ENCODE measurements around the gene ZMYND10. TPM values are rescaled to one million over a fixed set of nuclear protein-coding genes. Genes with fewer than 3 reads are reported as not detected.
A peak's percentile ranks its signal among the peaks of the same experiment; 100 is the strongest.

Gene ZMYND10
- total RNA-seq, 1 donor from 2014 or later, result 0.39 TPM

DNA sequence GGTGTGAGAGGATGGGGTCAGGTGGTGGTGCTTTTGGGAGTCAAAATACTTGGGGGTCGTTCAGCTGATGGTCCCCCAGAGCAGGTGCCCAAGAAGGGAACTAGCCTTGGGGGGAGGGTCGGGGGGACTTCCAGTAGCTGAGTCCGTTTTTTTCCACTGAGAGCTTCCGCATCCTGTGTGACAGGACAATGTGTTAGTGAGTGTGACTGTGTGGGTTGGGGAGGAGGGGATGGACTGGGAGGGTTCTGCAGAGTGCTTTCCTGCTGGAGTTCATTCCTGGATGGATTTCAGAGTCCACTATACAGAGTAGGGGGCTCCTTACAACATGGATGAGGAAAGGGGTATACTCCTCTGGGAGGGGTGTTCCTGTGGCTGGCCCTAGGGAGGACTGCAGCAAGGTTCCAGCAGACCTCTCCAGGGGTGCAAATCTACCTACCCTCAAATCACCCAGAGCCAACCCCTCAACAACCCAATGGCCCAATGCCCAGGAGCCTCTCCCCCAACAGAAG is 22.4 kb downstream of the ZMYND10 start:
- Mint-ChIP-seq H3K9me3 (ENCODE audit: unreplicated experiment) (no peaks in the 10 kb centered on the region), H3K4me1 (ENCODE audit: low read depth, unreplicated experiment) (peaks cover 21% of the 10 kb centered on the region), H3K36me3 (ENCODE audit: low read depth, unreplicated experiment) (peaks cover 12% of the 10 kb centered on the region), H3K27ac (ENCODE audit: unreplicated experiment) (peak overlapping the region; percentile 12), H3K27me3 (ENCODE audit: low read depth, unreplicated experiment) (no peaks in the 10 kb centered on the region), H3K4me3 (ENCODE audit: unreplicated experiment) (peak overlapping the region; percentile 45)
- TF ChIP-seq CTCF (IDR thresholded peaks at IDR 0.05; ENCODE audit: insufficient read depth, low read depth, low read length) (no peak), EZH2 (IDR thresholded peaks at IDR 0.05; ENCODE audit: insufficient read depth, low read length) (no peak)
- Histone ChIP-seq H3K27ac (ENCODE audit: low read depth, low read length) (no peak overlapping the region), H3K9me3 (ENCODE audit: insufficient read depth, low read depth, low read length) (no peaks in the 10 kb centered on the region), H3K4me3 (ENCODE audit: insufficient read depth, low read depth, low read length) (no peak overlapping the region), H3K36me3 (ENCODE audit: insufficient read depth, low read length) (peaks cover 13% of the 10 kb centered on the region), H3K79me2 (ENCODE audit: insufficient read depth, low read length) (peaks cover 52% of the 10 kb centered on the region), H3K9ac (ENCODE audit: low read length) (no peak overlapping the region), H3K4me2 (ENCODE audit: low read length) (no peak overlapping the region), H2AFZ (ENCODE audit: low read depth, low read length) (no peak overlapping the region), H3K27me3 (ENCODE audit: insufficient read depth, low read length) (no peaks in the 10 kb centered on the region), H3K4me1 (ENCODE audit: insufficient read depth, low read length) (peaks cover 24% of the 10 kb centered on the region), H4K20me1 (ENCODE audit: insufficient read depth, low read length) (peaks cover 30% of the 10 kb centered on the region)
- no peak for FAIRE-seq
- no peak for DNase-seq (ENCODE audit: low read depth)

GRCh38 chr3:50322386-50323091 is 23.0 kb downstream of the ZMYND10 start, which contains the start of gene HYAL2:
Gene HYAL2, minus strand, starts transcription at chr3:50322745. Its CDS starts 2,256 bp downstream, at chr3:50320489.
- Mint-ChIP-seq H3K36me3 (ENCODE audit: low read depth, unreplicated experiment) (peaks cover 13% of the 10 kb centered on the region), H3K27ac (ENCODE audit: unreplicated experiment) (peak within 1 kb of the TSS; percentile 98), H3K9me3 (ENCODE audit: unreplicated experiment) (no peaks in the 10 kb centered on the region), H3K4me3 (ENCODE audit: unreplicated experiment) (peak within 1 kb of the TSS; percentile 85), H3K4me1 (ENCODE audit: low read depth, unreplicated experiment) (peaks cover 21% of the 10 kb centered on the region), H3K27me3 (ENCODE audit: low read depth, unreplicated experiment) (no peaks in the 10 kb centered on the region)
- H3K4me1 ChIP-seq (ENCODE audit: insufficient read depth, low read length), result peaks cover 24% of the 10 kb centered on the region
- peaks cover 53% of the 10 kb centered on the region for H3K79me2 ChIP-seq (ENCODE audit: insufficient read depth, low read length)
- DNase-seq (ENCODE audit: low read depth) (no peak), FAIRE-seq (no peak)
- H3K9me3 ChIP-seq (ENCODE audit: insufficient read depth, low read depth, low read length), result no peaks in the 10 kb centered on the region
- peak within 1 kb of the TSS; percentile 93 for H3K4me2 ChIP-seq (ENCODE audit: low read length)
- H3K36me3 ChIP-seq (ENCODE audit: insufficient read depth, low read length), result peaks cover 13% of the 10 kb centered on the region
- H3K4me3 ChIP-seq (ENCODE audit: insufficient read depth, low read depth, low read length), result peak within 1 kb of the TSS; percentile 95
- H2AFZ ChIP-seq (ENCODE audit: low read depth, low read length), result peak within 1 kb of the TSS; percentile 92
- peaks cover 33% of the 10 kb centered on the region for H4K20me1 ChIP-seq (ENCODE audit: insufficient read depth, low read length)
- peak within 1 kb of the TSS; percentile 96 for H3K9ac ChIP-seq (ENCODE audit: low read length)
- H3K27me3 ChIP-seq (ENCODE audit: insufficient read depth, low read length), result no peaks in the 10 kb centered on the region
- H3K27ac ChIP-seq (ENCODE audit: low read depth, low read length), result peak within 1 kb of the TSS; percentile 100
- TF ChIP-seq EZH2 (IDR thresholded peaks at IDR 0.05; ENCODE audit: insufficient read depth, low read length), result no peak
- TF ChIP-seq CTCF (IDR thresholded peaks at IDR 0.05; ENCODE audit: insufficient read depth, low read depth, low read length), result no peak

DNA sequence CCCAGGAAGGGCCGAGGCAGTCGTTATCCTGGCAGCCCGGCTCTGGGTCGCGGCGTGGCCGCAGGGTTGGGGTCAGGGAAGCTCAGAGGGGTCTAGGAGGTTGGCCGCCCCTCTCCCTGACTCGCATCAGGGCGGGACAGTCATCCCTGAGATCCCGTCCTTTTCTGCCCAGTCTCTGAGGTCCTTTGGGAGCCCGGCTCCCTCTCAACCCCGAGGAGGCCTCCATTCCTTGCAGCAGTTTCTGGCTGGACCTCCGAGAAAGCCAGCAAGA is 23.5 kb downstream of the ZMYND10 start:
- no peak overlapping the region for H3K27ac ChIP-seq (ENCODE audit: low read depth, low read length)
- TF ChIP-seq EZH2 (IDR thresholded peaks at IDR 0.05; ENCODE audit: insufficient read depth, low read length) (no peak), CTCF (IDR thresholded peaks at IDR 0.05; ENCODE audit: insufficient read depth, low read depth, low read length) (no peak)
- H3K36me3 ChIP-seq (ENCODE audit: insufficient read depth, low read length), result peaks cover 13% of the 10 kb centered on the region
- H3K4me3 ChIP-seq (ENCODE audit: insufficient read depth, low read depth, low read length), result peak overlapping the region; percentile 95
- Mint-ChIP-seq H3K9me3 (ENCODE audit: unreplicated experiment) (no peaks in the 10 kb centered on the region), H3K27me3 (ENCODE audit: low read depth, unreplicated experiment) (no peaks in the 10 kb centered on the region), H3K4me1 (ENCODE audit: low read depth, unreplicated experiment) (peaks cover 20% of the 10 kb centered on the region), H3K36me3 (ENCODE audit: low read depth, unreplicated experiment) (peaks cover 13% of the 10 kb centered on the region), H3K4me3 (ENCODE audit: unreplicated experiment) (peak overlapping the region; percentile 85), H3K27ac (ENCODE audit: unreplicated experiment) (no peak overlapping the region)
- peak overlapping the region; percentile 96 for H3K9ac ChIP-seq (ENCODE audit: low read length)
- H3K27me3 ChIP-seq (ENCODE audit: insufficient read depth, low read length), result no peaks in the 10 kb centered on the region
- no peak for DNase-seq (ENCODE audit: low read depth)
- peak overlapping the region; percentile 73 for H2AFZ ChIP-seq (ENCODE audit: low read depth, low read length)
- H3K9me3 ChIP-seq (ENCODE audit: insufficient read depth, low read depth, low read length), result no peaks in the 10 kb centered on the region
- peaks cover 24% of the 10 kb centered on the region for H3K4me1 ChIP-seq (ENCODE audit: insufficient read depth, low read length)
- H3K79me2 ChIP-seq (ENCODE audit: insufficient read depth, low read length), result peaks cover 48% of the 10 kb centered on the region
- H4K20me1 ChIP-seq (ENCODE audit: insufficient read depth, low read length), result peaks cover 35% of the 10 kb centered on the region
- FAIRE-seq, result no peak
- H3K4me2 ChIP-seq (ENCODE audit: low read length), result peak overlapping the region; percentile 93

All from astrocyte (in vitro differentiated cells and primary cell).